Mononuclear cell (primary cell): ENCODE data around the gene ALDH1A3. TPM values are rescaled to one million over a fixed set of nuclear protein-coding genes. Genes with fewer than 3 reads are reported as not detected.

Source experiments
- H3K27me3 ChIP-seq: 2 replicates; pipeline ENCODE4 v1.6.0; 2011; ENCODE audit warnings: low read length, control low read depth; ENCODE audit not compliant: insufficient read depth
- H3K4me1 ChIP-seq: 2 replicates; pipeline ENCODE4 v1.5.1; 2011; ENCODE audit warnings: mild to moderate bottlenecking, low read length, control low read depth; ENCODE audit not compliant: insufficient read depth
- H3K4me3 ChIP-seq: 2 replicates; pipeline ENCODE4 v1.5.1; 2011; ENCODE audit warnings: mild to moderate bottlenecking, low read length, moderate library complexity
- H3K9me3 ChIP-seq: 2 replicates; pipeline ENCODE4 v1.5.1; 2011; ENCODE audit warnings: low read depth, mild to moderate bottlenecking, control low read depth, low read length
- total RNA-seq: library from RNA; depleted of rRNA; stranded (reverse); fragments of >200 nt; gene quantifications from one replicate; pipeline ENCODE4 v1.2.3, GENCODE V29; 2012

The ALDH1A3 gene
- total RNA-seq, 1 donor: 0.10 TPM

DNA sequence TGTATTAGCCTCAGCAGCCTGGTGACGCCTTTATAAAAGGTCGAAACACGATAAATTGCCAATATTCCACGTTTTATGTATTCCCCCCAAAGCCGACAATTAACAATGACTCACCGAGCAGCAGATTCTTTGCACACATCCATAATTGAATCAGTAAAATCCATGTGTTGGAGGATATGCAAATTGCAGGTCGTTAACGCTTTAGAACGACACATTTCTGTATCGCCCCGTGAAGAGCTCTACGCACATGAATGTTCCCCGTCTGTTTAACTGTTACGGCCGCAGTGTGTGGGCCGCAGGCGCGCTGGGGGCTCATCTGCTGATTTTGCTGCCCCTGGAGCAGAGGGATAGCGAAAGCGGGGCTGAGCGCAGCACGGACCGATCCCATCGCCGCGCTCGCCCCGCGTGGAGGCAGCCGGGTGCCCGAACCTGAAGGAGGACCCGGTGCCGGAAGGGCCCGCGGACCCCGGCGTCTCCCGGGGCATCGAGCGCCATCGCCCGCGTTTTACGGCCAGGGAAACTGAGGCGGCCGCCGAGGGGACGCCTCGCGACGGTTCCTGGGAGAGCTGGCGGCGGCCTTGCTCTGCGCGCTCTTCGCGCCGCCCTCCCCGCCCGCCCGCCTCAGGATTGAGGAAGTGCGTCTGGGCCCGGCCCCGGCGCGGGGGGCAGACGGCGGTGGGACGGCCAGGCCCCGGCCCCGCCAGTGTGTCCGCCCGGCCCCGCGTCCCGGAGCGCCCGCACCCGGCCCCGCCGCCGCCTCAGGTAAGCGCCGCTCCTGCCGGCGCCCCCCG is 39.3 kb downstream of the ALDH1A3 start, which contains the start of gene LRRK1:
TSS of gene LRRK1 (plus strand) at position 668 of the 791 bp plus-strand sequence. CDS start 5,276 bp downstream, outside the sequence.
- peak within 1 kb of the TSS; percentile 70 for H3K4me3 ChIP-seq
- H3K27me3 ChIP-seq: peaks cover 6% of the 10 kb centered on the region
- H3K9me3 ChIP-seq: no peaks in the 10 kb centered on the region
- H3K4me1 ChIP-seq: peaks cover 60% of the 10 kb centered on the region

DNA sequence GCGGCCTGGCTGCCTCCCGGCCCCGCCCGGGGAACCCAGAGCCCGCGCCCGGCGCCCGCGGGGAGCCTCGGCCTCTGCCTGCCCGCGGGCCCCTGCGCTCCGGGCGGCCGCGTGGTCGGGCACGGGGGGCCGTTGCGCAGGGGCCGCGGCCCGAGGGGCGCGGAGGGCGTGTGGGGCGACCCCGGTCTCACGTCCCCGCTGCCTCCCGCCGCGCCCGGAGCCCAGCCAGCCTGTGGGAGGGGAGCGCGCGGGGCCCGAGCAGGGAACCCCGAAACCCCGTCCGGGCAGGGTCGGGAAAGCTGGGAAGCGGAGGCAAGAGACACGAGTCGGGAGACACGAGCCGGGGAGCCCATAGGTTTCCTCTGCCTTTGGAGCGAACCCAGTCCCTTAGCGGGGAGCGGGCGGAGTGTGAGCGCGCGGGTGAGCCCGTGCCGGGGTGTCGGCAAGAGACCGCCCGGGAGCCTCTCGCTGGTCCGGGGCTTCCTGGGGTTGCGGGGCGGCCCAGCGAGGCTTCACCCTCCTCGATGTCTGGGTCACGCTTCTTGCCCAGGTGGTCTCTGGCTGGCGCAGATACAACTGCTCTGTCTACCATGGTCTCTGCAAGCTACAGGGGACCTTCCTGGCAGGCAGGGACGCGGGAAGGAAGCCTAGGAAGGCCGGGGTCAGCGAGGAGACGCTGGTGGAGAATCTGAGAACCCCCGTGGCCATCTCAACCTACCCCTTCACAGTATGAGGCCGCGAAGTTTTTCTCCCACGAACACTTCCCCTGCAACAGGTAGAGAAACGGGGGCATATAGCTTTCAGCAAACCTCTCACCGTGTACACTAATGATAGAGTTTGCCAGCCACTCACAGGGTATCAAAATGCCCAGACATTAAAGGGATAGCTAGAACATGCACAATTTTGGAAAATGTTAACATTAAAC is 40.1 kb downstream of the ALDH1A3 start:
- peak overlapping the region; percentile 53 for H3K4me3 ChIP-seq
- H3K9me3 ChIP-seq: no peaks in the 10 kb centered on the region
- H3K27me3 ChIP-seq: peaks cover 6% of the 10 kb centered on the region
- peaks cover 60% of the 10 kb centered on the region for H3K4me1 ChIP-seq

DNA sequence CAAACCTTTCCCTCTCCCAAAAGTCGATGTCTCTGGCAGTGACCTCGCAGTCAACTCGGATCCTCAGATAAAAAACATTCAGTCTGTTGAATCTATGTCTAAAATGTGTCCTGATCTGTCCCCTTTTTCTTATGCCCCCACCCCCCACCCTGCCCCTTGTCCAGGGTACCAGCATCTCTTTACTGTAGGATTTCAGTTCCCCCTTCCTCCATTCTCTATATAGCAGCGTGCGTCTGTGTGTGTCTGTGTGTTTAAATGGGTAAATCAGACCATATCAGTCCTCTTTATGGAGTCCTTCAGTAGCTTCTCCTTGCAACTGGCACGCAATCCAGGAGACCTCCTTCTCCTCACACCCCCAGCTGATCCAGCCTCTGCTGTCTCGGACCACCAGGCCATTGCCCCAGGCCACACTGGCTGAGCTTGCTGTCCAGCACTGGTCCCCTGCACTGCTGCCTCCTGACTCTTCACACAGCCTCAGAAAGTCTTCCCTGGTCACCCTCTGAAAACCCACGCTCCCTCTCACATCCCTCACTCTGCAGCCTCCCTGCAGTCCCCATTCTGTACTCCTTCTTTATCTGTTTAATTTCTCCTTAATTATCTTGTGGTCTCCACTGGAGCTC is 41.0 kb downstream of the ALDH1A3 start:
- Histone ChIP-seq H3K4me3 (no peak overlapping the region), H3K9me3 (no peaks in the 10 kb centered on the region), H3K4me1 (peaks cover 60% of the 10 kb centered on the region), H3K27me3 (peaks cover 6% of the 10 kb centered on the region)

DNA sequence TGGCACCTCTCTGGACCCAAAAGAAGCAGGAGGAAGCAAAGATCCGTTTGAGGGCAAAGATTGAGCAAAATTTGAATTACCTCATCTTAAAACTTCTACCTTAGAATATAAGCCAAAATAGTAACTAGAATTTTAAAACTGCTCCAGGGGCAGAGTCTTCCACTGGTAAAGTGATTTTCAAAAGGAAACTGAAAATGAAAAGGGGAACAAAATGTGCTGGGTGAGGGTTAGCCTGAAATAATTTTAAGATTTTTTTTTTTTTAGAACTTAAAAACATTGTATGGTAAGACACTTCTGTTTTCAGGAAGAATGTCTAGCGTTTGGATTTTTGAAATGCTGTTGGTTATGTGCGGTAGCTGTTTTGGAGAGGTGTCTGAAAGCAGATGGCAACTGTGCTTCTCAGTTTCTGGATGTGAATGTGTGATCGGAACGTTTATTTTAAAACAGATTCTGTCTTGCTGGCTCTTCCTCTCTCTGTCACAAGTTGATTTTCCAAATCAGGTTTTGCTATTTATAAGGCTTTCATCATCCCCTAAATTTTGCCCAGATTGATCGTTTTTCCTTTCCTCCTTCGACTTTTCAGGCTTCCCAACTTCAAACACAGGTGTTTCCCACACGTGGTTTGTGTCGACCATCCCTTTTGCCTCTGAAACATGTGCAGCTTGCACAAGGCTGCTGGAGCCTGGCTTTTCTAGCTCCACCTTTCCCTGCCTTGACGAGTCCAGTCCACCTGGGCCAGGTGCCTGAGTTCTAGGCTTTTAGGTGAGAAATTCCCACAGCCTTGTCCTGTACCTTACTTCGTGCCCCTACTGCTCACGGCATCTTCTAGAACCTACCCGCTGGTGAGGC is 42.8 kb downstream of the ALDH1A3 start:
- Histone ChIP-seq H3K4me3 (no peak overlapping the region), H3K4me1 (peaks cover 64% of the 10 kb centered on the region), H3K27me3 (peaks cover 6% of the 10 kb centered on the region), H3K9me3 (no peaks in the 10 kb centered on the region)

DNA sequence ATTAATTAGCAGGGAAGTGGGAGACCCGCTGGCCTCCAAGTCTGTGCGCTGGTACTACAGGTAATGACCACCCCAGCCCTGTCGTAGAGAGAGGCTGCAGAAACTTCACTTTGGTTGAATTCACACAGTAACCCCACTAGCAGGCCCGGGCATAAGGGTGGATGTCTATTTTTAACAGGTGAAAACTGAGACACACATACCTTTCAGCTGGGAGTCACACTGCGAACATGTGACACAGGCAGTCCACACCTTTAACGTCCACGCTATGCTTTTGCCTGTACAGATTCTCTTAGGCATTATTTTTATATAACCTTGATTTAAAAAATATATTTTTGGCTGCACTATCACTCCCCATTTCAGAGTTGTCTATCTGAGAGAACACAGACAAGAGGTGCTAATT is 43.4 kb downstream of the ALDH1A3 start:
- Histone ChIP-seq H3K9me3 (no peaks in the 10 kb centered on the region), H3K4me1 (peaks cover 59% of the 10 kb centered on the region), H3K4me3 (no peak overlapping the region), H3K27me3 (peaks cover 6% of the 10 kb centered on the region)

DNA sequence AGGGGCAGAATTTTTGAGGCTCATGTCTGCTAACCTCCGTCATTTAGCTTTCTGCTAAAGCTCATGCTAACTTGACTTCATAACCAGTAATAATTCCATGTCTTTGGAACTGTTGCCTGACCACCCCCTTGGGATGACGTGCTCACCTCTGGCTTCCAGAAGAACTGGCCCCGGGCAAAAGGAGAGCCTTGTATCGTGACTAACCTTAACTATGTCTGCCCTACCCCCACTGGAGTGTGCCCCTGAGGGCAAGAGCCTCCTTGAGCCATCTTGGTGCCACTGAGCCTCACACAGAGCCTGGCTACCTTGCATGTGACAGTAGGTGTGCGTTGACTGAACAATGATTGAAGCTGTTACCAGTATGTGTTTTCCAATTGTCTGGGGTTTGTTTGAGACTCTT is 44.3 kb downstream of the ALDH1A3 start:
- no peak overlapping the region for H3K4me3 ChIP-seq
- H3K9me3 ChIP-seq: no peaks in the 10 kb centered on the region
- H3K4me1 ChIP-seq: peaks cover 51% of the 10 kb centered on the region

DNA sequence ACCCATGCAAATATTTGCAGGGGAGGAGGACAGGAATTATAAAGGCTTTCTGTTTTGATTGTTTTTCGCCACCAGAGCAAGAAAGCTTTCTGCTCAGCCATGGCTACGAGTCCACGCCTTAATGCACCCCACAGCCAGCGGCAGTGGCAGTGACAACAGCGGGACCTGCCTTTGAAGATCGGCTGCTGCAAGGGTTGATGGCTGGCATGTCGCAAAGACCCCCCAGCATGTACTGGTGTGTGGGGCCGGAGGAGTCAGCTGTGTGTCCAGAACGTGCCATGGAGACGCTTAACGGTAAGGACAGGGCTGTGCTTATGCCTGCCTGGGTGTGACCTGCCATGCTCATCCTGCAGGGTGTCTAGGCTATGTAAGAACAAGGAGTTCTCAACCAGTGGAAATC is 44.8 kb downstream of the ALDH1A3 start:
- Histone ChIP-seq H3K9me3 (no peaks in the 10 kb centered on the region), H3K4me3 (no peak overlapping the region), H3K27me3 (peaks cover 6% of the 10 kb centered on the region), H3K4me1 (peaks cover 51% of the 10 kb centered on the region)

More for the DNA sequence above, 44.3 kb downstream of the ALDH1A3 start:
- H3K27me3 ChIP-seq: peaks cover 6% of the 10 kb centered on the region

DNA sequence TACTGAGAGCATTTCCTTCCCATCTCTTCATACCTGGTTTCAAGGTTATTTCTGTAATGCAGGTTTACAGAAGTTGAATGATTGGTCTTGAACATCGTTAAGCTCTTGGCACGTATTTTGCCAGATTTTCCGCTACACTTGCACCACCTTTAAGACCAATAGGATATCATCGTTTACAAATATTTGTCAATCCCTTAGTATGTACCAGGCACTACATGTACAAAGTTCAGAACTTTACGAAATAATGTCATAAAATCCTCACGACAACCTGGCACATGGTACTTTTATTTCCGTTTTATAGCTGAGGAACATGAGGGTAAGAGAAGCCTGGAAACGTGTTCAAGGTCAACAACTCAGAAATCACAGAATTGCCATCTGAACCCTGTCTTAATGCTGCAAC is 45.8 kb downstream of the ALDH1A3 start:
- Histone ChIP-seq H3K4me1 (peaks cover 46% of the 10 kb centered on the region), H3K4me3 (no peak overlapping the region), H3K27me3 (peaks cover 6% of the 10 kb centered on the region), H3K9me3 (no peaks in the 10 kb centered on the region)

DNA sequence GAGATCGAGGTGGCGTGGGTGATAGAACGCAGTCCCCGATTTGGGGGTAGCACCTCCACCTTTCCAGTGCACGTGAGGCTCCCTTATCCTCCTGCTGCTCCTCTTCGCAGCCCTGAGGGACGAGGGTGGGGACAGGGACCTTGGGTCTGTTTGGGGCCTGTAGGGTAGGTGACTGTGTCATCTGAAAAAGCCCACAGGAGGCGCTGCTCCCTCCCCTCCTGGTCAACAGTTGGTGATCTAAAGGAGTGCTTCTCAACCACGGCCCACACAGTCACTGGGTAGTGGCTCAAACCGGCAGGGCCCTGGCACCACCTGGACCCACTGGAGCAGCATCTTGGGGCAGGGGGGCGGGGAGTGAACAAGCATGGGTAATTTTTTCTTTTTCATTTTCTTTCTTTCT is 46.6 kb downstream of the ALDH1A3 start:
- H3K4me3 ChIP-seq: no peak overlapping the region
- peaks cover 2% of the 10 kb centered on the region for H3K27me3 ChIP-seq
- H3K4me1 ChIP-seq: peaks cover 39% of the 10 kb centered on the region
- no peaks in the 10 kb centered on the region for H3K9me3 ChIP-seq

DNA sequence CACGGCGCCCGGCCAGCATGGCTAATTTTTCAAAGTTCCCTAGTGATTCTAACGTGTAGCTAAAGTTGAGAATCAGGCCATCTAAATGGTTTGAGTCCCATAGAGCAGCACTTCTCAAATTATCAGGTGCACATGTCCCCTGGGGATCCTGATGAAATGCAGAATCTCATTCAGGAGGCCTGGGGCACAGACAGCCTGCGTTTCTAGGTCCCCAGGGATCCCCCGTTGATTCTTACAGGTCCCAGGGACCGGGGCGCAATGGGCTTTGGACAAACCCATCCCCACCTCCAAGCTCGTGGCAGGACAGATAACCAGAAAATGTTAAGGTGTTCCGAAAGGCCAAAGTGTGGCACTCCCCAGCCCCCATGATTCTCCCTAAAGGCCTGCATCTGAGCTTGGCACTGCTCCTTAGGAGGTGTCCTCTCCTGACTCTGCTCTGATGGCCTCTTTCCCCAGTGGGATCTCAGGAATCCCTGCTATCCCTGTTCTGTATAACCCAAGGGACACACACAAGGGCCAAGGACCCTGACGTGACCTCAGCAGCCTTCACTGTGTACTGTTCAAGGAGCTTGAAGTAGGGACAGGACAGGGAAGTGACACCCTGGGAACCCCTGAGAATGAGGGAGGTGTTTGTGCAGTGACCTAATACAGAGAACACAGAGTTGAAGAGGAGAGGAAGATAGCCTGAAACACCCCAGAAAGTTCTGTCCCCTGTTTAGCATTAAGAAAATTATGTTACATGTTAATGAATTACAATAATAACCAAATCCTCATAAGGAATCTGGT is 47.5 kb downstream of the ALDH1A3 start:
- no peaks in the 10 kb centered on the region for H3K9me3 ChIP-seq
- peaks cover 39% of the 10 kb centered on the region for H3K4me1 ChIP-seq
- H3K4me3 ChIP-seq: no peak overlapping the region
- H3K27me3 ChIP-seq: peaks cover 2% of the 10 kb centered on the region

DNA sequence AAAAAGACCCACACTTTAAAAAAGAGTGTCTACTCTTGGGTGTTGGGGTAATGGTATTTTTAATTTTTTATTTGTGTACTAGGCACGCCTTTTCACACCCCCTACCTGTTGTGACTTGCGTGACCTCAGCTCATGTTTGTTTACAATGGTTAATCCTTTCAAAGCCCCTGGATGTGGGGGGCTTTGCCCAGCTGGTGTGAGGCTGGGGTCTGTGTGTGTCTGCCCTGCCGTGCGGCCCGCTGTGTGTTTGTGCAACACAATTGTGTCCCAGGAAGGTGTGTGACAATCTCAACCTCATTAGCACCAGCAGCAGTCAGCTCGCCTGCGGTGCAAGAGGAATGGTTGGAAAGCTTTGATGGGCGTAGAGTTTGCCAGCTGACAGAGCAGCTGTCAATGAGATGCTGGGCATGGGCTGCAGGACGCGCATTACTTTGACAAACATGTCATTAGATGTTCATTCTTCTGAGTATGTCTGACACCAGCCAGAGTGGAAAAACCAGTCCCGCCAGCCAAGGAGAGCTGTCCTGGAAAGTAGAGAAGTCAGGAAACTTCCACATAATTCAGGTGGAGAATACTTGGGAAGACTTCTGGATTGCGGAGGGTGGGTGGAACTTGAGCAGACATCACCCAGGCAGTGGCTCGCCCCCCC is 49.1 kb downstream of the ALDH1A3 start:
- Histone ChIP-seq H3K4me1 (peaks cover 35% of the 10 kb centered on the region), H3K4me3 (no peak overlapping the region), H3K9me3 (no peaks in the 10 kb centered on the region), H3K27me3 (no peaks in the 10 kb centered on the region)

DNA sequence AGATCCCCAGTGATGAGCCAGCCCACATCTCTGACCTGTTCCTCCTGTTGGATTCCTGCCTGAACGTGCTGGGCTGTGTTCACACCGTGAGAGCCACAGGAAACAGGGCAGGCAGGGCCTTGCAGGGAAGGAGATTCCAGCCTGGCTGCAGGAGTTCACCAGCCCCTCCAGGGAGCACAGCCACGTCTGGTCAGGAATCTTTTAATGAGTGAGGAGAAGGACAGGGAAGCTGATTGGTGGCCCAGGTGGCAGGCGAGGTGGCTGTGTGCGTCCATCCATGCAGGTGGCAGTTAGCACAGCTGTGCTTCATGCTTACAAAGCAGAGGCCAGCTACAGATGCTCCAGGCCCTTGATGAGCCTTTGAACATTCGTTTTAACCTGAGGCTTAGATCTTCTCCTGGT is 50.0 kb downstream of the ALDH1A3 start:
- no peaks in the 10 kb centered on the region for H3K9me3 ChIP-seq
- H3K27me3 ChIP-seq: no peaks in the 10 kb centered on the region
- H3K4me1 ChIP-seq: peaks cover 40% of the 10 kb centered on the region
- H3K4me3 ChIP-seq: no peak overlapping the region

DNA sequence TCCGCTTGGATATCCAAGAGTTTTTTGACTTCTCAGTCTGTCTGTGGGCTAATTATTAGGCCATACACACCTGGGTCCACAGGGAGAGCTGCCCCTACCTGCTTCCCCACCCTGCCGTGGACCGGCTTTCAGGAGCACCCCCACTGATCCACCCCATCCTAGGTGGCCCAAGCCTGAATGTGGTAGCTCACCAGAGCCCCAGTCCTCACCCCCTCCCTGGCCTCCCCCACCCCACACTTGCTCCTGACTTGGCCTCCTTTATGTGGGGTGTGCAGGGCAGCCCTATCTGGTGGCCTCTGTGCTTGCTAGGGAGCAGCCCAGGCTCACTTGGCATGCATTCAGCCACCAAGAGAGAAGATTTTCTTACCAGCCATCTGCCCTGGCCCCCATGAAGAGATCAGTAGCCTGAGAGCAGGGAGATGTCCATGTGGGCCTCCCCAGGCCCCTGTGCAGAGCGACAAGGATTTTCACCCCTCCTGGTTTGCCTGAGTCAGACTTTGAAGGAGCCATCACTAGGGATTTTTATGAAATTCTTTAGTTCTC is 50.7 kb downstream of the ALDH1A3 start:
- Histone ChIP-seq H3K9me3 (no peaks in the 10 kb centered on the region), H3K4me3 (no peak overlapping the region), H3K27me3 (no peaks in the 10 kb centered on the region), H3K4me1 (peaks cover 48% of the 10 kb centered on the region)
